WERI-Rb-1 (cell line): ENCODE data around the gene KLF4.

Source experiments
- DNase-seq: peaks from one replicate; pipeline ENCODE4 v3.0.0-alpha.2; 2020
- H3K27ac ChIP-seq: fragments of 250-450 bp; sonication (Bioruptor Pico); 2 replicates; pipeline ENCODE4 v1.5.1; 2020; ENCODE audit warnings: mild to moderate bottlenecking, moderate library complexity
- H3K27me3 ChIP-seq: fragments of 250-450 bp; sonication (Bioruptor Pico); 2 replicates; pipeline ENCODE4 v1.5.1; 2021; ENCODE audit warnings: mild to moderate bottlenecking, low read depth, moderate library complexity; ENCODE audit not compliant: insufficient read depth, severe bottlenecking
- H3K36me3 ChIP-seq: fragments of 250-450 bp; sonication (Bioruptor Pico); 2 replicates; pipeline ENCODE4 v1.5.1; 2020; ENCODE audit warnings: mild to moderate bottlenecking, moderate library complexity
- H3K4me3 ChIP-seq: 2 replicates; pipeline ENCODE4 v1.5.1; 2011; ENCODE audit warnings: low read depth, mild to moderate bottlenecking, control low read depth, low read length
- H3K9me3 ChIP-seq: fragments of 250-450 bp; sonication (Bioruptor Pico); 2 replicates; pipeline ENCODE4 v1.5.1; 2021; ENCODE audit warnings: mild to moderate bottlenecking, moderate library complexity; ENCODE audit not compliant: severe bottlenecking
- CTCF ChIP-seq: IDR thresholded peaks from 2 replicates; pipeline ENCODE4 v1.5.1; 2011; ENCODE audit warnings: low read depth, mild to moderate bottlenecking, control low read depth, inconsistent platforms, low read length

Gene KLF4

GRCh38 chr9:107438211-107439031 is 51.1 kb downstream of the KLF4 start:
- no peak overlapping the region for H3K27ac ChIP-seq
- no peak overlapping the region for H3K4me3 ChIP-seq
- no peaks in the 10 kb centered on the region for H3K27me3 ChIP-seq
- no peak for TF ChIP-seq CTCF
- H3K36me3 ChIP-seq = no peaks in the 10 kb centered on the region
- no peaks in the 10 kb centered on the region for H3K9me3 ChIP-seq
- DNase-seq = no peak

- no peak for DNase-seq
- Histone ChIP-seq H3K9me3 (no peaks in the 10 kb centered on the region), H3K27ac (no peak overlapping the region), H3K4me3 (no peak overlapping the region), H3K27me3 (no peaks in the 10 kb centered on the region), H3K36me3 (no peaks in the 10 kb centered on the region)
- no peak for TF ChIP-seq CTCF
Measured at GRCh38 chr9:107437716-107438115, 51.9 kb downstream of the KLF4 start.

GRCh38 chr9:107435415-107435814 is 54.2 kb downstream of the KLF4 start:
- Histone ChIP-seq H3K36me3 (no peaks in the 10 kb centered on the region), H3K27ac (no peak overlapping the region), H3K4me3 (no peak overlapping the region), H3K9me3 (no peaks in the 10 kb centered on the region), H3K27me3 (no peaks in the 10 kb centered on the region)
- no peak for DNase-seq
- no peak for TF ChIP-seq CTCF
